DMS 273 treated with DMSO at 0.1 percent for 48 hours (cell line): Measurements from ENCODE around the gene ADCY6.
"Not testable (repeated sequence)": the region's sequence is repeated elsewhere in the genome, so short reads cannot be mapped to it uniquely, and the experiment has no call there.

ENCODE experiments used
- DNase-seq: peaks from one replicate; lab custom pipeline; 2025; lab: John Stamatoyannopoulos, UW

The ADCY6 gene

DNA sequence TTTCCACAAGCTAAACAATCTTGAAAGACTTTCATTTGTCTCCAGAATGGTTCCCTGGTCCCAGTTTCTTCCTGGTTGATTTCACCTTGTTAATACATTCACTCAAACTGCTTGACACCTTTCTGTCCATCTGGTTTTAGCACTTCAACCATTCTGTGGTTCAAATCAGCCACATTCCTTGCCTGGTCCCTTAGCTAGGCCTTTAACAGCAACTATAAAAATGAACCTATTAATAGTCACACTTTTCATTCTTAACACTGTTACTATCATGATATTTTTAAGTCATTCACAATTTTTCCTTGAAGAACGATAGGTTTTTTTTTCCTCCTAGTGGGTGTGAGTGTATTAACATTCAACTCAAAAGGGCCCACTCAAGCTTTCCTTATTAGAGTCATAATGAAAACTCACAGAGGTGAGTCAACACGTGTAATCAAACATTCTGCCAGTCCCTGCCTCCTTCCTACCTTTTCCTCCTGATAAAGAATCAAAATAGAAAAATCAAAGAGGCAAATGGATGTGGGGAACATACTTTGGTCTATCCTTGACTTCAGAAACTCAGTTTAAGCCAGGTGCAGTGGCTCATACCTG lies 38.0 kb downstream of the ADCY6 start:
- DNase-seq = no peak

DNA sequence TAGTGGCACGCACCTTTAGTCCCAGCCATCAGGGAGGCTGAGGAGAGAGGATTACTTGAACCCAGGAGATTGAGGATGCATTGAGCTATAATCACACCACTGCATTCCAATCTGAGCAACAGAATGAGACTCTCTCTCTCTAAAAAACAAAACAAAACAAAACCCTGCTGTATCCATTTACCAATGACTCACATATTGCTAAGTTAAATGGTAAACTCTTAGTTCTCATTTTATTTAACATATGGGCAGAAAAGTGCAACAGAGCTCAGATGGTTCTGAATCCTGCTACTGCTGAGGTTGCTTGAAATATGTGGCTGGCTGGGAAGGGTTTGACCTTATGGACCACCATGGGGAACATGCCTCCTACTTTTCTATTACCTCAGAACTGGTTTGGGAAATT lies 38.7 kb downstream of the ADCY6 start:
- no peak for DNase-seq

DNA sequence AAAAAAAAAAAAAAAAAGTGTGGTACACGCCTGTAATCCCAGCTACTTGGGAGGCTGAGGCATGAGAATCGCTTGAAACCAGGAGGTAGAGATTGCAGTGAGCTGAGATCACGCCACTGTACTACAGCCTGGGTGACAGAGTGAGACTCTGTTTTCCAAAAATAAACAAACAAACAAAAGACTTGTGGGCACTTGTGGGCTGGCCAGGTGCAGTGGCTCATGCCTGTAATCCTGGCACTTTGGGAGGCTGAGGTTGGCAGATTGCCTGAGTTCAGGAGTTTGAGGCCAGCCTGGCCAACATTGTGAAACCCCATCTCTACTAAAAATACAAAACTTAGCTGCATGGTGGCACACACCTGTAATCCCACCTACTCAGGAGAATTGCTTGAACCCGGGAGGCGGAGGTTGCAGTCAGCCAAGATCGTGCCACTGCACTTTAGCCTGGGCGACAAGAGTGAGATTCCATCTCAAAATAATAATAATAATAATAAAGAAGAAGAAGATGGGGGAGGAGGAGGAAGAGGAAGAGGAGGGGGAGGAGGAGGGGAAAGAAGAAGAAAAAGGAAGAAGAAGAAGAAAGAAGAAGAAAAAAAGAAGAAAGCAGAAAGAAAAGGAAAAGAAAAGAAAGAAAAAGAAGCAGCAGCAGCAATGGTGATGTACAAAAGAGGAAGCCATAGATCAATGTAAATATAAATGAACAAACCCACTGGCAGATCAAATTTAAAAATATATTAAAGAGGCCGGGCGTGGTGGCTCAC lies 44.5 kb downstream of the ADCY6 start:
- no peak for DNase-seq

DNA sequence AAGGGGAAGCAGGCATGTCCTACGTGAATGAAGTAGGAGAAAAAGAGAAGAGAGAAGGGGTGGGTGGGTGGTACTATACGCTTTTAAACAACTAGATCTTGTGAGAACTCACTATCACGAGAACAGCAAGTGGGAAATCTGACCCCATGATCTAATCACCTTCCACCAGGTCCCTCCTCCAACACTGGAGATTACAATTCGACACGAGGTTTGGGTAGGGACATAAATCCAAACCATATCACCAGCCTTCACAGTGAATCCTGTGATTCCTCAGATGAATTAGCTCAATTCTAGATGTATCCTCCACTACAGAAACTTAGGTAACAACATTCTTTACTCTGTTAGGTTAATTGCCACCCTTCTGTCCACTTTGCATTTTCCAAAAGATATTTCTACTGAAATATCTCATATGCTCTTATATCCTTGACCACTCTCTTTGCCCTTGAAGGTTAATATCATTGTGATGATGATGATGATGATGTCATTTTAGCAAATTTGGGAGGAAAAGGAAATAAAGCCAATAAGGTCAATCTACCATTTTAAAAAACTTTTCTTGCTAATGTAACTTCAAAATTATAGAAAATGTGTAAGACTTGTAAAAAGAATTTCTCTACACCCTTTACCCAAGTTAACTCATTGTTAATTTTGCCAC lies 49.1 kb downstream of the ADCY6 start:
- DNase-seq = no peak

DNA sequence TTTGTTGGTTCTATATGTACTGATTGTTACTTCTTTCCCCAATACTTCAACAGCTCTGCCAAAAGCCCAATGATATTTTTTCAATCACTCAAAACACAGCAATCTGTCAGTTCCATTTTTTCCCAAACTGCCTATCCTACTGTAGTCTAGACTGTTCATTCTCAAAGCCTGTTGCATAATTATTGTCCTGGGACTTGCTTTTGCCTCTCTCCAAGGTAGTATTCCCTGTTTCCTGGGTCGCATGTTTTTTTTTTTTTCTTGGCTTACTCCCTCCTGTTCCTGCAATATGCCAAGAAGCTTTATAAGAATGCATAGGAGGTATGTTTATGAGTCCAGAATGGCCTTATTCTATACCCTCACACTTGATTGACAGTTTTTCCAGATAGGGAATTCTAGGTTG lies 52.4 kb downstream of the ADCY6 start:
- no peak for DNase-seq

DNA sequence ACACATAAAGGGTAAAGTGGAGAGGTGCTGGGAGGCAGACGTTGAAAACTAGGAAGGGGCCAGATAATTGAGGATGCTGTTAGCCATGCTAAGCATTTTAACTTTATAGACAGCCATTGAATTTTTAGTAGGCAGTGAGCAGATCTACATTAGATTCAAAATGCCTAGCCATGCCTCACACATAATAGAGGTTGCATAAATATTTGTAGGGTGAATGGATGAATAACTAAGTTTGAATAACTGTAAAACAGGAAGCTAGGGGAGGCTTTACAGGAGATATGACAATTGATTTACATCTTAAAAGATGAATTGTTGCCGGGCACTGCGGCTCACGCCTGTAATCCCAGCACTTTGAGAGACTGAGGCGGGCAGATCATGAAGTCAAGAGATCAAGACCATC lies 60.1 kb downstream of the ADCY6 start:
- no peak for DNase-seq

DNA sequence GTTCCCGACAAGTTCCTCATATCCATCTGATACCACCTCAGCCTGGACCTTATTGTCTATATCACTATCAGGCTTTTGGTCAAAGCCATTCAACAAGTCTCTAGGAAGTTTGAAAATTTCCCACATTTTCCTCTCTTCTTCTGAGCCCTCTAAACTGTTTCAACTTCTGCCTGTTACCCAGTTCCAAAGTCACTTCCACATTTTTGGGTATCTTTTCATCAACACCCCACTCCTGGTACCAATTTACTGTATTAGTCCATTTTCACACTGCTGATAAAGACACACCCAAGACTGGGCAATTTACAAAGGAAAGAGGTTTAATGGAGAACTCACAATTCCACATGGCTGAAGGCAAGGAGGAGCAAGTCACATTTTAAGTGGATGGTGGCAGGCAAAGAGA lies 68.2 kb downstream of the ADCY6 start:
- DNase-seq = not testable (repeated sequence)

DNA sequence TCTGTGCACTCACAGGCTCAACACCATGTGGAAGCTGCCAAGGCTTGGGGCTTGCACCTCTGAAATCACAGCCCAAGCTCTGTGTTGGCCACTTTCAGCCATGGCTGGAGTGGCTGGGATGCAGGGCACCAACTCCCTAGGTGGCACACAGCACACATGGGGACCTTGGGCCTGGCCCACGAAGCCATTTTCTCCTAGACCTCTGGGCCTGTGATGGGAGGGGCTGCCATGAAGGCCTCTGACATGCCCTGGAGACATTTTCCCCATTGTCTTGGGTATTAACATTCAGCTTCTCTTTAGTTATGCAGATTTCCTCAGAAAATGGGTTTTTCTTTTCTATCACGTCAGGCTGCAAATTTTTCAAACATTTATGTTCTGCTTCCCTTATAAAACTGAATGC lies 68.7 kb downstream of the ADCY6 start:
- not testable (repeated sequence) for DNase-seq

DNA sequence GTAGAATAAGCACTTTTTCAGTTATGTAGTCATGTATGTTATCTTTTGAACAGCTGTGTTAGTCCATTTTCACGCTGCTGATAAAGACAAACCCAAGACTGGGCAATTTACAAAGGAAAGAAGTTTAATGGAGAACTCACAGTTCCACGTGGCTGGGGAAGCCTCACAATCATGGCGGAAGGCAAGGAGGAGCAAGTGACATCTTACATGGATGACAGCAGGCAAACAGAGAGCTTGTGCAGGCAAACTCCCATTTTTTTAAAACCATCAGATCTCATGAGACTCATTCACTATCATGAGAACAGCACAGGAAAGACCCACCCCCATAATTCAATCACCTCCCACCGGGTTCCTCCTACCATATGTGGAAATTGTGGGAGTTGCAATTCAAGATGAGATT lies 69.9 kb downstream of the ADCY6 start:
- not testable (repeated sequence) for DNase-seq

DNA sequence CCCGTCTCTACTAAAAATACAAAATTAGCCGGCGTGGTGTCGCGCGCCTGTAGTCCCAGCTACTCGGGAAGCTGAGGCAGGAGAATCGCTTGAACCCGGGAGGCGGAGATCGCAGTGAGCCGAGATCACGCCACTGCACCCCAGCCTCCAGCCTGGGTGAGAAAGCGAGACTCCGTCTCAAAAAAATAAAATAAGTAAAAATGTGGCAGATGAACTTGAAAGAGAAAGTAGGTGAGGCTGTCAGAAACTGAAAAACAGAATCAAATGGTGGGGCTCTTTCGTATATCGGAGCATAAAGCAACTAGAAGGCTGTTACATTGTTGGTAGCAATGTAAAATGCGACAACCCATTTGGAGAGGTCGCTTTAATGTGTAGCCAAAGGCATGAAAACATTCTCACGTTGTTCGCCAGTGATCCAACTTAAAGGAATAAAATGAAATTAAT lies 71.6 kb downstream of the ADCY6 start:
- no peak for DNase-seq

DNA sequence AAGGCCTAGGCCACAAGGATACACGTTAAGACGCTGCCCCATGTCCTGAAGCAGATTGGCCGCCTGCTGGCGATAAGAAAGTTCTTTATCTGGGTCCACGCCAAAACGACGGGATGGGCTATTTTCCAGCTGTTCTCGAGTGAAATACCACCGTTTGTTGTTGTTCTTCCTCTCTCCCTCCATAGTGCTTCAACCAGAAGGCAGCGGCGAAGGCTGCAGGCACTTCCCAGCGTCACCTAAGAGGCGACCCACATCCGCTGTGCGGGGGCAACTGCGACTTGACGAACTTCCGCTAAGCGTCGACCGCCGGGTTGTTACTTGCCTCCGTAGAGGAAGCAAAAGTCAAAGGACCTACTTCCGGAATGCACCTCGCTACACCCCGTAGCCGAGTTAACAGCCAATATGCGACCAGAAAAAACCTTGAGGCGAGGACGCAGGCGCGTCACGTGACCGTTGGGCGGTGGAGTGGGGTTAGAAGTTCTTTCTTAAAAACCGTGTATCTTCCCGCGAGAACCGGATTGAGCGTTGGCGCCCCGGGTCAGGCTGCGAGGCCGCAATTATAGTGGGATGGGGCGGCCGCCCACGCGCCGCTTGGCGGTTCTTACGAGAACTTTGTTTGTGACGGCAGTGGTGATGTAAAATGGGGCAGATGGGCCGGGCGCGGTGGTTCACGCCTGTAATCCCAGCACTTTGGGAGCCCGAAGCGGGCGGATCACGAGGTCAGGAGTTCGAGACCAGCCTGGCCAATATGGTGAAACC lies 72.2 kb downstream of the ADCY6 start, which contains the start of gene CCNT1:
CCNT1 (minus strand) TSS at position 215 of the 759 bp plus-strand sequence; CDS start at position 183, 32 bp downstream.
- DNase-seq = peak; percentile 97
